ENCODE data around the gene QPRT.

DNA sequence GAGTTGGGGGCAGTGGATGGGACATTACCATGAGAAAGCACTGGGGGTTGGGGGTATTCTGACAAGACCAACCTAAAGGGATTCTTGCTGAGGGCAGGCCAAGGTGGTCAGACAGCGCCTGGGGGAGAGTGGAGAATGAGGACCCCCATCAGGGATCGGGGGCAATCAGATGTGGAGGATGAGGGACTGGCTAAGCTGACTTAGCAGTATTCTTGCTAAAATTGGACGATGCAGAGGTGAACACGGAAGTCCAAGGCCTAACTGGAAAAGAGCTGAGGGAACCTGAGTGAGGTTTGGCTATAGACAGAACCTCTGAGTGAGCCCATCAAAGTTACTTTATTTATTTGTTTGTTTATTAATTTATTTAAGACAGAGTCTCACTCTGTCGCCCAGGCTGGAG is 9.2 kb downstream of the QPRT start:
- TF ChIP-seq, protein P1, sequence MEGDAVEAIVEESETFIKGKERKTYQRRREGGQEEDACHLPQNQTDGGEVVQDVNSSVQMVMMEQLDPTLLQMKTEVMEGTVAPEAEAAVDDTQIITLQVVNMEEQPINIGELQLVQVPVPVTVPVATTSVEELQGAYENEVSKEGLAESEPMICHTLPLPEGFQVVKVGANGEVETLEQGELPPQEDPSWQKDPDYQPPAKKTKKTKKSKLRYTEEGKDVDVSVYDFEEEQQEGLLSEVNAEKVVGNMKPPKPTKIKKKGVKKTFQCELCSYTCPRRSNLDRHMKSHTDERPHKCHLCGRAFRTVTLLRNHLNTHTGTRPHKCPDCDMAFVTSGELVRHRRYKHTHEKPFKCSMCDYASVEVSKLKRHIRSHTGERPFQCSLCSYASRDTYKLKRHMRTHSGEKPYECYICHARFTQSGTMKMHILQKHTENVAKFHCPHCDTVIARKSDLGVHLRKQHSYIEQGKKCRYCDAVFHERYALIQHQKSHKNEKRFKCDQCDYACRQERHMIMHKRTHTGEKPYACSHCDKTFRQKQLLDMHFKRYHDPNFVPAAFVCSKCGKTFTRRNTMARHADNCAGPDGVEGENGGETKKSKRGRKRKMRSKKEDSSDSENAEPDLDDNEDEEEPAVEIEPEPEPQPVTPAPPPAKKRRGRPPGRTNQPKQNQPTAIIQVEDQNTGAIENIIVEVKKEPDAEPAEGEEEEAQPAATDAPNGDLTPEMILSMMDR (IDR thresholded peaks at IDR 0.05 in 2 of 3, conservative IDR thresholded peaks at IDR 0.05 in 1 of 3; ENCODE audit: borderline replicate concordance in 1 of 3, insufficient read depth in 1 of 3, low read depth in 2 of 3, low read length in 2 of 3), result no peak
- TF ChIP-seq POLR2A (IDR thresholded peaks at IDR 0.05; ENCODE audit: borderline replicate concordance, extremely low read depth, insufficient read depth, insufficient read length) (no peak), TCF7L2 (IDR thresholded peaks at IDR 0.05; ENCODE audit: borderline replicate concordance, extremely low read depth, insufficient read depth, insufficient read length) (no peak), SP1 (IDR thresholded peaks at IDR 0.05; ENCODE audit: low read depth) (no peak), RAD21 (IDR thresholded peaks at IDR 0.05; ENCODE audit: low read depth) (no peak), SIN3A (IDR thresholded peaks at IDR 0.05; ENCODE audit: low read depth) (no peak), ZNF274 (IDR thresholded peaks at IDR 0.05; ENCODE audit: low read depth, low read length) (no peak), POLR2AphosphoS5 (IDR thresholded peaks at IDR 0.05; ENCODE audit: low read depth, low read length) (no peak)
- TF ChIP-seq, protein P2, sequence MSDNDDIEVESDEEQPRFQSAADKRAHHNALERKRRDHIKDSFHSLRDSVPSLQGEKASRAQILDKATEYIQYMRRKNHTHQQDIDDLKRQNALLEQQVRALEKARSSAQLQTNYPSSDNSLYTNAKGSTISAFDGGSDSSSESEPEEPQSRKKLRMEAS (IDR thresholded peaks at IDR 0.05), result no peak
- TF ChIP-seq, protein P3, sequence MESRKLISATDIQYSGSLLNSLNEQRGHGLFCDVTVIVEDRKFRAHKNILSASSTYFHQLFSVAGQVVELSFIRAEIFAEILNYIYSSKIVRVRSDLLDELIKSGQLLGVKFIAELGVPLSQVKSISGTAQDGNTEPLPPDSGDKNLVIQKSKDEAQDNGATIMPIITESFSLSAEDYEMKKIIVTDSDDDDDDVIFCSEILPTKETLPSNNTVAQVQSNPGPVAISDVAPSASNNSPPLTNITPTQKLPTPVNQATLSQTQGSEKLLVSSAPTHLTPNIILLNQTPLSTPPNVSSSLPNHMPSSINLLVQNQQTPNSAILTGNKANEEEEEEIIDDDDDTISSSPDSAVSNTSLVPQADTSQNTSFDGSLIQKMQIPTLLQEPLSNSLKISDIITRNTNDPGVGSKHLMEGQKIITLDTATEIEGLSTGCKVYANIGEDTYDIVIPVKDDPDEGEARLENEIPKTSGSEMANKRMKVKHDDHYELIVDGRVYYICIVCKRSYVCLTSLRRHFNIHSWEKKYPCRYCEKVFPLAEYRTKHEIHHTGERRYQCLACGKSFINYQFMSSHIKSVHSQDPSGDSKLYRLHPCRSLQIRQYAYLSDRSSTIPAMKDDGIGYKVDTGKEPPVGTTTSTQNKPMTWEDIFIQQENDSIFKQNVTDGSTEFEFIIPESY (IDR thresholded peaks at IDR 0.05; ENCODE audit: extremely low read depth, insufficient replicate concordance, low read length), result no peak

Measured in HCT116 (cell line).